ENCODE results near the gene ACSF2. TPM values are rescaled to one million over a fixed set of nuclear protein-coding genes. Genes with fewer than 3 reads are reported as not detected.

The ACSF2 gene
- total and polyA plus RNA-seq, 2 donors (not counting 3 experiments of a cell fraction or from before 2014, with no cell fraction given) = 33.2 to 37.2 TPM

DNA sequence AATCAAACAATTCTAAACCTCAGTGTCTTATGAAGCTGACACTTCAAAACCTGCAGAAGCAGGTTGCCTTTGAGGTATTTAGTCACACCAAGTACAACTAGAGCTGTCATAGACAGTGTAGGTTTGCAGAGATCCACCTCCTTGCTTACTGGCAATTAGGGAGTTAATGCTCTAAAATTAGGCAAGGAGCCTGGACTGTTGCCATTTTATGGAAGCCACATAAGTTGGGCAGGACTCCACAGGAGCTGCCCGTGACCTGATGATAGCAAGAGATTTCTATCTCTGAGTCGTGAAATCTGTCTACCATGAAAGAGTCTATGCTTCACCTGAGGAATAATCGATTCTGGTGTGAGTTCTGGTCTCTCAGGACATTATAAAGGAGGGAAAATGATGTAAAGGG, 44.1 kb upstream of the ACSF2 start:
- no peak overlapping the region for H3K9ac ChIP-seq (replicated peaks; ENCODE audit: extremely low read depth, insufficient read depth, low read length)
- BruUV-seq (replicated peaks) = no TSS peak
- intact Hi-C loops (cut with micrococcal nuclease) (no loop called here), dilution Hi-C loops (cut with MboI; ENCODE audit: extremely low pct_ligation_motif_present, low sequenced_read_pairs) (no loop called here)
- no peaks in the 10 kb centered on the region for H3K27me3 ChIP-seq (ENCODE audit: control insufficient read depth in 2 of 2, insufficient read depth in 2 of 2, low read length in 2 of 2)
- FAIRE-seq (no peak), DNase-seq (ENCODE audit: low read depth, low spot score) (no peak)
- no peak overlapping the region for H3K4me2 ChIP-seq (ENCODE audit: insufficient read depth, low read length)
- ChIA-PET POLR2A (no interaction called here), CTCF (interaction anchor here (1.1 to 1.3 kb wide), 5 partner anchors 12 to 97 kb away, joined by 3 to 7 read pairs (median 3); partner anchors contain the start of gene LRRC59)
- H3K27ac ChIP-seq (ENCODE audit: insufficient read depth, low read depth, low read length) = no peak overlapping the region
- TF ChIP-seq JUN (IDR thresholded peaks at IDR 0.05; ENCODE audit: borderline replicate concordance, insufficient read depth, insufficient read length, low read depth) (no peak), POLR2AphosphoS5 (IDR thresholded peaks at IDR 0.05; ENCODE audit: insufficient read depth, low read depth, low read length) (no peak), EZH2 (IDR thresholded peaks at IDR 0.05; ENCODE audit: borderline replicate concordance, low read depth, low read length, severe bottlenecking) (no peak), POLR2A (IDR thresholded peaks at IDR 0.05; ENCODE audit: low read depth, low read length) (no peak), GATA2 (IDR thresholded peaks at IDR 0.05; ENCODE audit: insufficient read depth, insufficient read length, low read depth, low read length) (no peak), FOS (IDR thresholded peaks at IDR 0.05; ENCODE audit: borderline replicate concordance, insufficient read depth, low read length) (no peak), MYC (IDR thresholded peaks at IDR 0.05; ENCODE audit: low read depth, low read length) (no peak)
- TF ChIP-seq, protein P1, sequence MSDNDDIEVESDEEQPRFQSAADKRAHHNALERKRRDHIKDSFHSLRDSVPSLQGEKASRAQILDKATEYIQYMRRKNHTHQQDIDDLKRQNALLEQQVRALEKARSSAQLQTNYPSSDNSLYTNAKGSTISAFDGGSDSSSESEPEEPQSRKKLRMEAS (IDR thresholded peaks at IDR 0.05; ENCODE audit: insufficient read depth, insufficient read length) = no peak
- TF ChIP-seq, protein P2, sequence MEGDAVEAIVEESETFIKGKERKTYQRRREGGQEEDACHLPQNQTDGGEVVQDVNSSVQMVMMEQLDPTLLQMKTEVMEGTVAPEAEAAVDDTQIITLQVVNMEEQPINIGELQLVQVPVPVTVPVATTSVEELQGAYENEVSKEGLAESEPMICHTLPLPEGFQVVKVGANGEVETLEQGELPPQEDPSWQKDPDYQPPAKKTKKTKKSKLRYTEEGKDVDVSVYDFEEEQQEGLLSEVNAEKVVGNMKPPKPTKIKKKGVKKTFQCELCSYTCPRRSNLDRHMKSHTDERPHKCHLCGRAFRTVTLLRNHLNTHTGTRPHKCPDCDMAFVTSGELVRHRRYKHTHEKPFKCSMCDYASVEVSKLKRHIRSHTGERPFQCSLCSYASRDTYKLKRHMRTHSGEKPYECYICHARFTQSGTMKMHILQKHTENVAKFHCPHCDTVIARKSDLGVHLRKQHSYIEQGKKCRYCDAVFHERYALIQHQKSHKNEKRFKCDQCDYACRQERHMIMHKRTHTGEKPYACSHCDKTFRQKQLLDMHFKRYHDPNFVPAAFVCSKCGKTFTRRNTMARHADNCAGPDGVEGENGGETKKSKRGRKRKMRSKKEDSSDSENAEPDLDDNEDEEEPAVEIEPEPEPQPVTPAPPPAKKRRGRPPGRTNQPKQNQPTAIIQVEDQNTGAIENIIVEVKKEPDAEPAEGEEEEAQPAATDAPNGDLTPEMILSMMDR (IDR thresholded peaks at IDR 0.05; ENCODE audit: extremely low read depth in 1 of 2, insufficient read depth in 1 of 2, low read depth in 1 of 2, low read length in 2 of 2) = no peak
- H3K36me3 ChIP-seq (ENCODE audit: control insufficient read depth in 2 of 2, extremely low read depth in 1 of 2, insufficient read depth in 2 of 2, low read length in 2 of 2) = peaks cover 21 to 43% of the 10 kb centered on the region in 2 experiments
- peaks cover 2% of the 10 kb centered on the region for H4K20me1 ChIP-seq (replicated peaks; ENCODE audit: control insufficient read depth, extremely low read depth, insufficient read depth, low read length)
- no peaks in the 10 kb centered on the region for H3K79me2 ChIP-seq (ENCODE audit: control insufficient read depth, insufficient read depth, low read length)
- H3K9me3 ChIP-seq (replicated peaks; ENCODE audit: control insufficient read depth, insufficient read depth, low read length) = no peaks in the 10 kb centered on the region
- no peak overlapping the region for H3K4me3 ChIP-seq (replicated peaks in 1 of 3; ENCODE audit: insufficient read depth in 1 of 3, low read depth in 1 of 3, low read length in 3 of 3)
- H3K9me1 ChIP-seq (replicated peaks; ENCODE audit: control insufficient read depth, extremely low read depth, insufficient read depth, low read length) = no peaks in the 10 kb centered on the region
- no peaks in the 10 kb centered on the region for H3K4me1 ChIP-seq (ENCODE audit: control insufficient read depth, extremely low read depth, insufficient read depth, low read length)
- no peak overlapping the region for H2AFZ ChIP-seq (ENCODE audit: low read depth, low read length)

Data from endothelial cell of umbilical vein (primary cell).